ENCODE results near the gene RALGAPA1.
"Not testable (repeated sequence)": the region's sequence is repeated elsewhere in the genome, so short reads cannot be mapped to it uniquely, and the experiment has no call there.

The RALGAPA1 gene

GRCh38 chr14:35821564-35822411, 12.7 kb upstream of the RALGAPA1 start:
- peak; percentile 36 for DNase-seq (ENCODE audit: low spot score)

DNA sequence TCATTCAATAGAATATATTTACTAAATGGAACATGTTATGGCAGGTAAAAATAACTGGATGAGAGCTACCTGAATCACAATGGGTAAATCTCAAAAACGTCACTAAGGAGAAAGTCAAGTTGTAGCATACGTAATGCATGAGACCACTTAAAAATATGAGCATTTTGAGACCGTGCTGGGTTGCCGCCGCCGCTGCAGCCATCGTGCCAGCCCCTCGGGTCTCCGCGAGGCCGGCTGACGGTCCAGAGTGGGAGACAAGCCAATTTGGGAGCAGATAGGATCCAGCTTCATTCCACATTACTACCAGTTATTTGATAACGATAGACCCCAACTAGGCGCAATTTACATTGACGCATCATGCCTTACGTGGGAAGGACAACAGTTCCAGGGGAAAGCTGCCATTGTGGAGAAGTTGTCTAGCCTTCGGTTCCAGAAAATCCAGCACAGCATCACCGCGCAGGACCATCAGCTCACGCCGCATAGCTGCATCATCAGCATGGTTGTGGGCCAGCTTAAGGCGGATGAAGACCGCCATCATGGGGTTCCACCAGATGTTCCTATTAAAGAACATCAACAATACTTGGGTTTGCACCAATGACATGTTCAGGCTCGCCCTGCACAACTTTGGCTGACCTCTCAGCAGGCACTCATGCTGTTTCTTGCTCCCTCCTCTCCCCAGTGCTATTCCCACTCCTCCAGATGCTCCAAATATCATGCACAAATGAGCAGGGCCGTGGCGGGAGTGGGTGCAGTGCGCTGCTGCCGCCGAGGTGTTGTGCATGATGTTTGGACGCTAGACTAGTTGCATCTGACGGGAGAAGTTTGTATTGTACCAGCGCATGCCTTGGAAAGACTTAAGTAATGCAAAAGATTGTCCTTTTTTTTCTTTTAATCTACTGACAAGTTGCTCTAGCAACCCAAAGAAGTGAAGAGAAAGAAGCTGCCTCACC, 10.8 kb upstream of the RALGAPA1 start:
- no peak for DNase-seq (ENCODE audit: low spot score)

GRCh38 chr14:35818346-35819115, 9.4 kb upstream of the RALGAPA1 start:
- peak; percentile 54 for DNase-seq (ENCODE audit: low spot score)

DNA sequence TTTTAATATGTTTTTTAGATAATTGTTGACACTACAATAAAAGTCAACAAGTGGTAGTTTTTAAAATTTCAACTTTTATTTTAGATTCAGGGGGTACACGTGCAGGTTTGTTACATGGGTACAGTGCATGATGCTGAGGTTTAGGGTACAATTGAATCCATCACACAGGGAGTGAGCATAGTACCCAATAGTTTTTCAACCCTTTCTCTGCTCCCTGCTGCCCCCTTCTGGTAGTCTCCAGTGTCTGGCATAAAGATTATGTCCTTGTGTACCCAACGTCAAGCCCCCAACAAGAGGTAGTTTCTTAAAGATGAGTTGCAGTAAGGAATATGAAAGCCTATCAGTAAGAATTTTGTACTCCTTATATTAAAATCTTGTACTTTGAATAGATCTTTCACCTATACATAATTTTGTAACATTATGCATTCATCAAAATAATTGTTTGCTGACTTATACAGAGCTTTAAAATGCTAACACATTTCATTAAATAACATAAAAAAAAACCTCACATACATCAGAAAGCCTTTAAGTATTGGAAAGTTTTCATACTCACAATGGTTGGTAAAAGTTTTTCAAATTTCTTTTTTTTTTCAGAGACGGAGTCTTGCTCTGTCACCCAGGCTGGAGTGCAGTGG, 5.4 kb upstream of the RALGAPA1 start:
- DNase-seq (ENCODE audit: low spot score) = peak; percentile 64

DNA sequence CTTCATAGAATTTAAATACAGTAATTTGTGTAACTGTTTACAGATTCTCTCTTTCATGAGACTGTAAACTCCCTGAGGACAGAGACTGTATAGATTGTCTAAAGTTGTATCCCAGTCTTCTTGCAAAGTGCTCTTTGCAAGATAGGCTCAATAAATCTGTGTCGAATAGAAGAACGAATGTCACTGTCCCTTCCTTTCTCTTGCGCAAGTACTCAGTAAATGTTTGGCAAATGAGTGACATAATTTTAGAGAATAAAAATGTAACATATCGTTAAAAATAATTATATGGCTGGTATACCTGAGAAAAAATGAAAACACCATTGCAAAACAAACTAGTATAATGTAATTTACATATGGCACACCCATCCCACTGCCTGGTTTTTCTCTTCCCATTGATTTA, 1.9 kb upstream of the RALGAPA1 start:
- no peak for DNase-seq (ENCODE audit: low spot score)

GRCh38 chr14:35809597-35809996, 502 bp upstream of the RALGAPA1 start:
- DNase-seq (ENCODE audit: low spot score) = no peak

DNA sequence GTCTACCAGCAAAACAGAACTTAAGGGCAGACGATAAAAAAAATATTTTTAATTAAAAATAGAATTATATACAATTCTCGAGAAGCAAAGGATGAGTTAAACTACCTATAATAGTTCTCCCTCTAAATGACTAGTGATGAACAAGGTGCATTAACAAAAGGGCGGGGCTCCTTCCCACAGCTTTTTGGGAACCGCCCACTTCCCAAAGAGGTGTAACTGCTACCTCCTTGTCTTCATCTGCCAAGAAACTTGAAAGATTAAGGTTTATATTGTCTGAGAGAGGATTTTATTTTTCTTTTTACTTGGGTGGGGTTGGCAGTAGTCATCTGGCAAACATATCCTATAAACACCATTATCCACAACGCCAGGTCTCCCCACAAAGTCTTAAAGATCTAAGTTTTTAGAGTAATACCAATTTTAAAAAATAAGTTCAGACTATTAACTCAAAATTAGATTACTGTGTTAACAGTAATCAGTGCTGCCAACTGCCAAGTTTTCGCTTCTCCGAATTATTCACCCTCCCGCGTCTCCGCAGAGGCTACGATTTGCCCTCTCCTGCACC, 938 bp downstream of the RALGAPA1 start:
- peak; percentile 52 for DNase-seq (ENCODE audit: low spot score)

DNA sequence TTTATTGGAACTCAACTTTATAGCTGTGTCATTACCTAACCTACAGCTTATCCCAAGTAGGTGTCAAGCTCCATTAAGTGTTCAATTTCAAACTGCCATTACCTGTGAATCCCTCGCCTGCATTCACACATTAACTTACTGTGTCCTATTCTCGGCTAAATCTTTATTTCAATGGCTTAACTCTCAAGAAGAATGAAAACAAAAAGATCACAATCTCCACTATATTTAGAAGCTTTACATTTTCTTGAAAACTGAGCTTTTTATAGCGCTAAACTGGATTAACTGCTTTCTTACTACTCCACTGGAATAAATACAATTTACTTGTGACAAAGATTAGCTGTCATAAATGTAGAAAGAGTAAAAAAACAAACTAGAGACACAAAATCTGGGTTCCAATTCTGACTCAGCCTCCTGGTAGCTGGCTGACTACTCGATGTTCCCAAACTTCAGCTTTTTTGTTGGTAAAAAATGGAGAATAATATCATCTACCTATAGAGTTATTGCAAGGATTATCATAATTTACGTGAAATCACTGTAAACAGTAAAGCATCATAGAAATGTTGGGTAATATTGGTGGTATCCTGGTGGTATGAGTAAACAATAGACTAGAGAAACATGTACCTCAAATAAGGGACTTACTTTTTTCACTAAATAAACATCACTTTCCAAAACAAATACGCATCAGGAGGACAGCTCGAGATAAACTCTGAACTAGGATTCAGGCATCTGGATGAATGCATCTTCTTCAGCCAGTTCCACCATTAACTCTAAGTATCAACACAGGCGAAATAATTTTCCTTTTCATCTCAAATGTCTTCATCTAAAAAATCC, 1.7 kb downstream of the RALGAPA1 start:
- DNase-seq (ENCODE audit: low spot score) = no peak

GRCh38 chr14:35806006-35806907, 2.8 kb downstream of the RALGAPA1 start:
- DNase-seq (ENCODE audit: low spot score) = no peak

DNA sequence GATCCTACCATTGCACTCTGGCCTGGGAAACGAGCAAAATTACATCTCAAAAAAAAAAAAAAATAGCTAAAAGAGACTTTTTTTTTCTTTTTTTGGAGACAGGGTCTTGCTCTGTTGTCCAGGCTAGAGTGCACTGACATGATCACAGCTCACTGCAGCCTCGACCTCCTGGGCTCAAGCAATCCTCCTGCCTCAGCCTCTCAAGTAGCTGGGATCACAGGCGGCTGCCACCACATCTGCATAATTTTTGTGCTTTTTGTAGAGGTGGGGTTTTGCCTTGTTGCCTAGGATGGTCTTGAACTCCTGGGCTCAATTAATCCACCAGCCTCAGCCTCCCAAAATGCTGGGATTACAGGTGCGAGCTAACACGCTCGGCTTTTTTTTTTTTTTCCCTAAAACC, 11.3 kb downstream of the RALGAPA1 start:
- no peak for DNase-seq (ENCODE audit: low spot score)

- DNase-seq (ENCODE audit: low spot score) = no peak
Observed at GRCh38 chr14:35789651-35790050, 19.4 kb downstream of the RALGAPA1 start.

DNA sequence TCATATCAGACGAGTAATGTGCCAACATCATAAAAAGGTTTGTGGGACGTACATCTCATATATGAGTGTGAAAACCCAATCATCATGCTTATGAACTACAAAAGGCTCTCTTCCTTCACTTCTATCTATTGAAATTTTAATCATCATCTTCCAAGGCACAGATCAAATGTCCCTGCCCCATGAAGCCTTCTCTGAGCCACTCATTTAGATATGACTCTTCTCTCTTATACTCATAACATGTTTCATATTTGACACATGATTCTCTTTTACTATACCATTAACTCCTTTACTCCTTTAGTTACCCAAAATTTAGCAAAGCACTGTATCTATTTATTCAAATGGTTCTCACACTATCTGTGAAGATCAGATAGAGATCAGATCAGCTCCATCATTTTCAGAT, 22.2 kb downstream of the RALGAPA1 start:
- DNase-seq (ENCODE audit: low spot score) = no peak

- DNase-seq (ENCODE audit: low spot score) = no peak
Observed at GRCh38 chr14:35783699-35784098, 25.4 kb downstream of the RALGAPA1 start.

DNA sequence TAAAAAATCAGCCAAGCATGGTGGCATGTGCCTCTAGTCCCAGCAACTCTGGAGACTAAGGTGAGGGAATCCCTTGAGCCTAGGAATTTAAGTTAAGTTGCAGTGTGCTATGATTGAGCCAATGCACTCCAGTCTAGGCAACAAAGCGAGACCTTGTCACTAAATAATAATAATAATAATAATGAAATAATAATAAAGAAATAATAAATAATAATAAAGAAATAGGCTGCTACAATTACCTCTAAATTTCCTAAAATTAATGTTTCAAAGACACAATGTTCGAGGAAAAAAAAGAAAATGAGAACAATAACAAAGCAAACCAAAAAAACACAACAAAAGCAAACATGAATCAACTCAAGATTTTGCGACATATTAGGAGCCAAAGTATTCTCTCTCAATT, 29.7 kb downstream of the RALGAPA1 start:
- no peak for DNase-seq (ENCODE audit: low spot score)

DNA sequence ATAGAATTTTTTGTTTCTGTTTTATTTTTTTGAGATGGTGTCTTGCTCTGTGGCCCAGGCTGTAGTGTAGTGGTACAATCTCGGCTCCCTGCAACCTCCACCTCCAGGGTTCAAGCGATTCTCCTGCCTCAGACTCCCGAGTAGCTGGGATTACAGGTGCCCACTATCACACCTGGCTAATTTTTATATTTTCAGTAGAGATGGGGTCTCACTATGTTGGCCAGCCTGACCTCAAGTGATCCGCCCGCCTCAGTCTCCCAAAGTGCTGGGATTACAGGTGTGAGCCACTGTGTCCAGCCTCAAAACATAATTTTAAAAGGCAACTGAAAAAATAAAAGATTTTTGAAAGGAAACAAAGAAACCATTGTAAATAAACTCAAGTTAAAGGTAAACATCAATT, 31.5 kb downstream of the RALGAPA1 start:
- DNase-seq (ENCODE audit: low spot score) = not testable (repeated sequence)

DNA sequence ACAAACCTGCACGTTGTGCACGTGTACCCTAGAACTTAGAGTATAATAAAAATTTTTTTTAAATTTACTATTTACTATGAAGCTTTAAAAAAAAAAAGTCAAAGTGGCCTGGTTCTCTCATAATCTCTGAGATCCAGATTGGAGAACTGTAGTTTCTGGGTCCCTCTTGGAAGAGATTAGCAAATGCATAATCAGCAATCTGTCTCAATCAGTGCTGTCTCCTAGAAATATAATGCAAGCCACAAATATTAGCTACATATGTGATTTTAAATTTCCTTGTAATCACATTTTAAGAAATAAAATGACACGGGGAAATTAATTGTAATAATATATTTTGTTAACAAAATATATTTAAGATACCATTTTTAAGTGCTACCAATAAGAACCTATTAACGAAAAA, 32.3 kb downstream of the RALGAPA1 start:
- no peak for DNase-seq (ENCODE audit: low spot score)

- not testable (repeated sequence) for DNase-seq (ENCODE audit: low spot score)
Observed at GRCh38 chr14:35776085-35776484, 33.0 kb downstream of the RALGAPA1 start.

- no peak for DNase-seq (ENCODE audit: low spot score)
Observed at GRCh38 chr14:35766700-35767082, 42.4 kb downstream of the RALGAPA1 start.

- no peak for DNase-seq (ENCODE audit: low spot score)
Observed at GRCh38 chr14:35766036-35766699, 42.9 kb downstream of the RALGAPA1 start.
